ENCODE data around the gene PDCL2. TPM values are rescaled to one million over a fixed set of nuclear protein-coding genes. Genes with fewer than 3 reads are reported as not detected.

The PDCL2 gene
- total and polyA plus RNA-seq, 2 of the 8 experiments (the other 6 are each of a cell fraction or from before 2014, with no cell fraction given) = not detected

DNA sequence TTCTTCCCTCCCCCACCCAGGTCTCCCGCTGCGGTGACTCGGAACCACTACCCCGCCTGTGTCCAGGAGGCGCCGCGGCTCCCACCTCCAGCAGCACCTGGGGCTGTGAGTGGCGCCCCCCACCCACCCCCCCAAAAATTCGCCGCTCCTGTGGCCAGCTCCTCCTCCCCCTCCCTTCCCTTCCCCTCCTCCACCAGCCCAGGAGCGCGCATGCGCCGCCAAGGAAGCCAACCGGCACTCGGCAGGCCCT lies 45.6 kb downstream of the PDCL2 start:
- peaks cover 0 to 40% of the 10 kb centered on the region in 2 experiments; a peak in 3 of 4 replicates for H3K79me2 ChIP-seq (ENCODE audit: control insufficient read depth in 1 of 2, insufficient read depth in 2 of 2, low read length in 2 of 2)
- no peak for TF ChIP-seq SRF (IDR thresholded peaks at IDR 0.05; ENCODE audit: low read depth, low read length)
- no peak for TF ChIP-seq TBP (IDR thresholded peaks at IDR 0.05; ENCODE audit: low read depth, low read length)
- no peak for TF ChIP-seq BCL11A (IDR thresholded peaks at IDR 0.05; ENCODE audit: low read depth in 2 of 2, low read length in 2 of 2)
- TF ChIP-seq, protein P1, sequence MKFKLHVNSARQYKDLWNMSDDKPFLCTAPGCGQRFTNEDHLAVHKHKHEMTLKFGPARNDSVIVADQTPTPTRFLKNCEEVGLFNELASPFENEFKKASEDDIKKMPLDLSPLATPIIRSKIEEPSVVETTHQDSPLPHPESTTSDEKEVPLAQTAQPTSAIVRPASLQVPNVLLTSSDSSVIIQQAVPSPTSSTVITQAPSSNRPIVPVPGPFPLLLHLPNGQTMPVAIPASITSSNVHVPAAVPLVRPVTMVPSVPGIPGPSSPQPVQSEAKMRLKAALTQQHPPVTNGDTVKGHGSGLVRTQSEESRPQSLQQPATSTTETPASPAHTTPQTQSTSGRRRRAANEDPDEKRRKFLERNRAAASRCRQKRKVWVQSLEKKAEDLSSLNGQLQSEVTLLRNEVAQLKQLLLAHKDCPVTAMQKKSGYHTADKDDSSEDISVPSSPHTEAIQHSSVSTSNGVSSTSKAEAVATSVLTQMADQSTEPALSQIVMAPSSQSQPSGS (IDR thresholded peaks at IDR 0.05; ENCODE audit: low read length) = no peak
- no peak for TF ChIP-seq FOSL1 (IDR thresholded peaks at IDR 0.05; ENCODE audit: insufficient read depth, low read depth, low read length)
- TF ChIP-seq RFX5 (IDR thresholded peaks at IDR 0.05; ENCODE audit: borderline replicate concordance, low read depth, low read length) = no peak
- TF ChIP-seq, protein P2, sequence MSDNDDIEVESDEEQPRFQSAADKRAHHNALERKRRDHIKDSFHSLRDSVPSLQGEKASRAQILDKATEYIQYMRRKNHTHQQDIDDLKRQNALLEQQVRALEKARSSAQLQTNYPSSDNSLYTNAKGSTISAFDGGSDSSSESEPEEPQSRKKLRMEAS (IDR thresholded peaks at IDR 0.05) = no peak
- no peak for TF ChIP-seq SP1 (IDR thresholded peaks at IDR 0.05; ENCODE audit: low read depth, low read length)
- no peak for TF ChIP-seq TAF7 (optimal IDR thresholded peaks at IDR 0.05; ENCODE audit: borderline replicate concordance, low read depth, low read length)

More for the DNA sequence above, 45.6 kb downstream of the PDCL2 start:
- H3K23me2 ChIP-seq (ENCODE audit: low read depth, low read length) = peaks cover 5% of the 10 kb centered on the region; the same call in 1 of the 2 replicates
- H4K8ac ChIP-seq (ENCODE audit: extremely low read depth, insufficient read depth, low read length) = no peak overlapping the region
- H2BK20ac ChIP-seq (ENCODE audit: low read length) = no peak overlapping the region
- no peak overlapping the region for H2AK5ac ChIP-seq (ENCODE audit: low read depth, low read length)
- peaks cover 0 to 2% of the 10 kb centered on the region in 2 experiments for H4K20me1 ChIP-seq (replicated peaks in 1 of 2; ENCODE audit: control insufficient read depth in 1 of 2, insufficient read depth in 2 of 2, low read length in 2 of 2)
- H3K4me2 ChIP-seq (ENCODE audit: insufficient read depth in 1 of 2, low read depth in 2 of 2, low read length in 2 of 2) = peak overlapping the region; percentile 64 to 83
- H3K4me1 ChIP-seq (replicated peaks in 1 of 4; ENCODE audit: control insufficient read depth in 3 of 4, insufficient read depth in 4 of 4, low read length in 3 of 4) = peaks cover 6 to 10% (median 8%) of the 10 kb centered on the region in 4 experiments; a peak in 5 of 7 replicates
- FAIRE-seq (no peak), DNase-seq (ENCODE audit: low read depth in 1 of 2, low spot score in 2 of 2) (no peak)
- ChIA-PET CTCF (ENCODE audit: partially characterized antibody) (interaction anchor here (0.9 kb wide), 1 partner anchor 138 kb away, joined by 3 read pairs; no protein-coding TSS in a partner anchor), POLR2A (ENCODE audit: partially characterized antibody) (interaction anchor here (1.2 to 1.5 kb wide), 4 partner anchors 12 to 137 kb away, joined by 3 to 5 read pairs (median 3); no protein-coding TSS in a partner anchor)
- WGBS, 2 experiments (ENCODE audit: extremely low coverage in 1 of 2, insufficient coverage in 1 of 2, insufficient read length in 1 of 2, insufficient replicate concordance in 2 of 2, low coverage in 1 of 2, low lambda C conversion rate in 2 of 2, missing lambda C conversion rate in 1 of 2) = 0% methylated on average over 1 of the region's 16 CpGs; no CpG with 5 or more reads in 1 of the 2 experiments
- H2AFZ ChIP-seq (ENCODE audit: low read length) = no peak overlapping the region
- peak overlapping the region; percentile 57; the same call in 1 of the 2 replicates for H3K27ac ChIP-seq (ENCODE audit: low read depth, low read length)
- H3K4me3 ChIP-seq (ENCODE audit: extremely low read depth in 1 of 4, insufficient read depth in 2 of 4, low read depth in 3 of 4, low read length in 4 of 4) = peak overlapping the region; percentile 63 to 92 (median 78)
- H4K5ac ChIP-seq (ENCODE audit: insufficient read length, low read depth, low read length) = peak overlapping the region; percentile 42
- H3K18ac ChIP-seq (ENCODE audit: extremely low read depth, low read length) = 0 out of 2 replicates have a peak overlapping the region, but pooled peaks have one; percentile 35
- H3K4ac ChIP-seq (replicated peaks; ENCODE audit: insufficient read length, low read depth, low read length) = no peak overlapping the region
- no peaks in the 10 kb centered on the region for H3K79me1 ChIP-seq (ENCODE audit: low read depth, low read length)
- no peak overlapping the region for H3K56ac ChIP-seq (replicated peaks; ENCODE audit: insufficient read length, low read depth, low read length)
- no peak overlapping the region for H2BK15ac ChIP-seq (ENCODE audit: low read length)
- H3K36me3 ChIP-seq (ENCODE audit: control insufficient read depth in 2 of 4, insufficient read depth in 4 of 4, low read length in 3 of 4) = no peaks in the 10 kb centered on the region
- H3K23ac ChIP-seq (ENCODE audit: insufficient read length) = no peak overlapping the region
- no peak overlapping the region; the same call in 1 of the 2 replicates for H2BK5ac ChIP-seq (ENCODE audit: low read depth, low read length)
- H4K91ac ChIP-seq (replicated peaks; ENCODE audit: insufficient read length, low read length) = no peak overlapping the region
- H3K9me3 ChIP-seq (ENCODE audit: insufficient read depth in 2 of 2, low read depth in 1 of 2, low read length in 1 of 2) = no peaks in the 10 kb centered on the region
- no peak overlapping the region for H3K14ac ChIP-seq (ENCODE audit: insufficient read length)
- no peak overlapping the region for H2BK12ac ChIP-seq (ENCODE audit: low read depth, low read length)
- H3K27me3 ChIP-seq (replicated peaks in 1 of 4; ENCODE audit: control insufficient read depth in 3 of 4, extremely low read depth in 1 of 4, insufficient read depth in 3 of 4, low read length in 3 of 4) = no peaks in the 10 kb centered on the region
- peak overlapping the region in 3 of 4 experiments; percentile 39 to 67 (median 51); a peak in 5 of 7 replicates for H3K9ac ChIP-seq (replicated peaks in 1 of 4; ENCODE audit: extremely low read depth in 1 of 4, low read depth in 3 of 4, low read length in 3 of 4)
- H2BK120ac ChIP-seq (replicated peaks; ENCODE audit: low read depth, low read length) = no peak overlapping the region

Measured in H1 (cell line).